IMR-90 (cell line): ENCODE results near the gene KIF6. TPM values are rescaled to one million over a fixed set of nuclear protein-coding genes. Genes with fewer than 3 reads are reported as not detected.

ENCODE experiments used
- ATAC-seq: fragments of 200-7000 bp; cut with Tn5 transposase; 2 replicates; pipeline ENCODE4 v1.9.1; 2020; ENCODE audit warnings: low read depth, mild to moderate bottlenecking, moderate library complexity
- BruUV-seq: library from RNA; stranded (reverse); fragments of 400-500 nt; replicated peaks from 2 replicates; lab custom pipeline; 2021; lab: Mats Ljungman, UMichigan
- CTCF ChIA-PET: fragments of 300-600 bp; formaldehyde crosslinking; extraction: SDS; loops from one replicate; lab custom pipeline; 2021; ENCODE audit warnings: antibody characterized with exemption; lab: Yijun Ruan, JAX
- POLR2A ChIA-PET: fragments of 300-600 bp; sonication (Branson Sonifier 250); formaldehyde crosslinking; loops from one replicate; lab custom pipeline; 2022; ENCODE audit warnings: antibody characterized with exemption; ENCODE audit not compliant: unreplicated experiment; lab: Charles Lee
- DNase-seq: peaks from one replicate; pipeline ENCODE4 v3.0.0; 2013
- H2AFZ ChIP-seq: replicated peaks from 2 replicates; pipeline ENCODE3; 2013; ENCODE audit warnings: low read length, mild to moderate bottlenecking; ENCODE audit not compliant: poor library complexity
- H2AK5ac ChIP-seq: 2 replicates; pipeline ENCODE4 v1.6.1; 2013; ENCODE audit warnings: low read depth, low read length, inconsistent platforms
- H2AK9ac ChIP-seq: replicated peaks from 2 replicates; pipeline ENCODE3; 2013; ENCODE audit warnings: mild to moderate bottlenecking, low read depth, low read length, moderate library complexity; ENCODE audit not compliant: poor library complexity
- H2BK120ac ChIP-seq: 2 replicates; pipeline ENCODE4 v1.6.1; 2013; ENCODE audit warnings: low read depth, low read length, inconsistent platforms
- H2BK15ac ChIP-seq: 3 replicates; pipeline ENCODE4 v1.6.1; 2013; ENCODE audit warnings: low read depth, low read length, inconsistent platforms
- H2BK20ac ChIP-seq: 2 replicates; pipeline ENCODE4 v1.6.1; 2013; ENCODE audit warnings: low read depth, mild to moderate bottlenecking, inconsistent platforms, low read length, moderate library complexity
- H2BK5ac ChIP-seq: 2 replicates; pipeline ENCODE4 v1.6.1; 2013; ENCODE audit warnings: mild to moderate bottlenecking, low read depth, low read length, inconsistent platforms; ENCODE audit not compliant: poor library complexity, severe bottlenecking
- H3K14ac ChIP-seq: replicated peaks from 2 replicates; pipeline ENCODE4 v1.6.1; 2013; ENCODE audit warnings: low read depth, low read length, inconsistent platforms
- H3K18ac ChIP-seq: 2 replicates; pipeline ENCODE4 v1.6.1; 2013; ENCODE audit warnings: low read depth, low read length, control low read depth
- H3K23ac ChIP-seq: 2 replicates; pipeline ENCODE4 v1.6.1; 2013; ENCODE audit warnings: low read depth, low read length, inconsistent platforms
- H3K27ac ChIP-seq: 2 replicates; pipeline ENCODE4 v1.5.1; 2013; ENCODE audit warnings: mild to moderate bottlenecking, control low read depth, low read length; ENCODE audit not compliant: insufficient read depth
- H3K27me3 ChIP-seq: 2 replicates; pipeline ENCODE4 v1.6.1; 2013; ENCODE audit warnings: low read length; ENCODE audit not compliant: control insufficient read depth, insufficient read depth
- H3K36me3 ChIP-seq: 2 replicates; pipeline ENCODE4 v1.6.1; 2013; ENCODE audit warnings: low read length, mixed read lengths; ENCODE audit not compliant: control insufficient read depth, insufficient read depth
- H3K4ac ChIP-seq: 2 replicates; pipeline ENCODE4 v1.6.1; 2013; ENCODE audit warnings: low read depth, low read length, inconsistent platforms
- H3K4me1 ChIP-seq: 2 replicates; pipeline ENCODE4 v1.6.1; 2013; ENCODE audit warnings: low read length, mixed read lengths; ENCODE audit not compliant: control insufficient read depth, insufficient read depth
- H3K4me2 ChIP-seq: 2 replicates; pipeline ENCODE4 v1.6.1; 2013; ENCODE audit warnings: low read depth, mild to moderate bottlenecking, control low read depth, low read length, moderate library complexity
- H3K4me3 ChIP-seq: 2 replicates; pipeline ENCODE4 v1.5.1; 2013; ENCODE audit warnings: low read depth, mild to moderate bottlenecking, control low read depth, low read length, moderate library complexity; ENCODE audit not compliant: insufficient read depth
- H3K56ac ChIP-seq: 2 replicates; pipeline ENCODE4 v1.6.1; 2013; ENCODE audit warnings: low read length, inconsistent platforms; ENCODE audit not compliant: insufficient read depth; ENCODE audit errors: extremely low read depth
- H3K79me1 ChIP-seq, 2 experiments: 2 replicates each; pipeline ENCODE4 v1.6.1; 2013; ENCODE audit warnings: low read length in 2 of 2, inconsistent platforms in 1 of 2, low read depth in 1 of 2
- H3K9ac ChIP-seq: 2 replicates; pipeline ENCODE4 v1.6.1; 2013; ENCODE audit warnings: low read depth, low read length, control low read depth
- H3K9me1 ChIP-seq: 2 replicates; pipeline ENCODE4 v1.6.1; 2013; ENCODE audit warnings: low read length, inconsistent platforms; ENCODE audit not compliant: insufficient read depth
- H3K9me3 ChIP-seq: 2 replicates; pipeline ENCODE4 v1.6.1; 2013; ENCODE audit warnings: low read length; ENCODE audit not compliant: control insufficient read depth, insufficient read depth
- H4K20me1 ChIP-seq: 2 replicates; pipeline ENCODE4 v1.6.1; 2013; ENCODE audit warnings: low read length, inconsistent platforms; ENCODE audit not compliant: insufficient read depth
- H4K5ac ChIP-seq: 2 replicates; pipeline ENCODE4 v1.6.1; 2013; ENCODE audit warnings: mild to moderate bottlenecking, low read depth, low read length, control low read depth
- H4K8ac ChIP-seq, 2 experiments: 2 replicates each; pipeline ENCODE4 v1.6.1; 2013; ENCODE audit warnings: low read depth in 2 of 2, low read length in 2 of 2, control low read depth in 1 of 2, inconsistent platforms in 1 of 2
- H4K91ac ChIP-seq: 2 replicates; pipeline ENCODE4 v1.6.1; 2013; ENCODE audit warnings: low read depth, low read length, inconsistent platforms; ENCODE audit not compliant: insufficient read depth
- CEBPB ChIP-seq: IDR thresholded peaks from 2 replicates; pipeline ENCODE4 v1.6.1; 2012; ENCODE audit warnings: low read depth, low read length, improper control_type of control experiment
- FOS ChIP-seq: fragments of 150-350 bp; IDR thresholded peaks from 2 replicates; pipeline ENCODE4 v1.6.1; 2016; ENCODE audit warnings: low read depth, low read length
- RCOR1 ChIP-seq: IDR thresholded peaks from 2 replicates; pipeline ENCODE4 v1.6.1; 2012; ENCODE audit warnings: mild to moderate bottlenecking, low read length, improper control_type of control experiment; ENCODE audit not compliant: insufficient replicate concordance
- WGBS, 2 experiments: methylation state at CpG; one replicate each; pipeline versions ENCODE4 v1.1.5 to v1.1.7; 2013; ENCODE audit warnings: missing lambda C conversion rate in 2 of 2; ENCODE audit not compliant: insufficient read length in 1 of 2; ENCODE audit errors: extremely low coverage in 2 of 2; 5-methylcytosine and 5-hydroxymethylcytosine counted together
- dilution Hi-C: fragments of 300-500 bp; cut with HindIII; formaldehyde crosslinking; loops from one replicate; pipeline ENCODE4 v1.14.3; 2018; ENCODE audit warnings: low sequenced_read_pairs; ENCODE audit not compliant: unreplicated experiment
- in situ Hi-C: fragments of 300-500 bp; cut with MboI; formaldehyde crosslinking; loops from 3 replicates; pipeline ENCODE4 v1.14.3; 2019; ENCODE audit warnings: low sequenced_read_pairs, inconsistent platforms, mixed read lengths
- intact Hi-C: fragments of 100-400 bp; cut with micrococcal nuclease; formaldehyde crosslinking; loops from 2 replicates; pipeline ENCODE4 v1.10.0; 2022
- polyA plus RNA-seq, 3 experiments: library from polyadenylated mRNA; depleted of rRNA; stranded (reverse); fragments of >200 nt; gene quantifications; 2 replicates each; pipeline ENCODE4 v1.2.3, GENCODE V29; 2012; ENCODE audit warnings: low replicate concordance in 1 of 3
- total RNA-seq: library from RNA; depleted of rRNA; stranded (reverse); fragments of >200 nt; gene quantifications from 2 replicates; pipeline ENCODE4 v1.2.3, GENCODE V29; 2012

The KIF6 gene
- total and polyA plus RNA-seq, 2 of the 4 experiments (the other 2 are of a cell fraction), result under 0.01 to 0.10 TPM

GRCh38 chr6:39490108-39490507 lies 235.1 kb downstream of the KIF6 start:
- no peak overlapping the region for H2BK5ac ChIP-seq
- ChIA-PET POLR2A (no interaction called here), CTCF (no interaction called here)
- H2AK9ac ChIP-seq, result no peak overlapping the region
- H2AFZ ChIP-seq, result no peak overlapping the region
- no peaks in the 10 kb centered on the region for H3K27me3 ChIP-seq
- H3K4me2 ChIP-seq, result no peak overlapping the region
- H2BK15ac ChIP-seq, result no peak overlapping the region
- H2BK120ac ChIP-seq, result no peak overlapping the region
- no peak overlapping the region for H3K56ac ChIP-seq
- no TSS peak for BruUV-seq
- H3K9ac ChIP-seq, result no peak overlapping the region
- dilution Hi-C loops (no loop called here), in situ Hi-C loops (no loop called here), intact Hi-C loops (no loop called here)
- H4K5ac ChIP-seq, result no peak overlapping the region
- no peaks in the 10 kb centered on the region for H3K36me3 ChIP-seq
- H3K27ac ChIP-seq, result no peak overlapping the region
- H2AK5ac ChIP-seq, result no peak overlapping the region
- H4K8ac ChIP-seq, result no peak overlapping the region
- no peak overlapping the region for H2BK20ac ChIP-seq
- H3K79me1 ChIP-seq, result no peaks in the 10 kb centered on the region
- WGBS, 2 experiments, result 0% methylated on average over 1 of the region's 3 CpGs; no CpG with 5 or more reads in 1 of the 2 experiments
- H3K4me1 ChIP-seq, result no peaks in the 10 kb centered on the region
- H4K20me1 ChIP-seq, result no peaks in the 10 kb centered on the region
- DNase-seq, result no peak
- no peak overlapping the region for H3K4ac ChIP-seq
- H3K18ac ChIP-seq, result no peak overlapping the region
- no peak overlapping the region for H3K4me3 ChIP-seq
- no peak overlapping the region for H3K23ac ChIP-seq
- no peak for TF ChIP-seq RCOR1
- TF ChIP-seq FOS, result no peak
- peak; percentile 18; the same call in 1 of the 2 replicates for TF ChIP-seq CEBPB
- H3K14ac ChIP-seq, result no peak overlapping the region
- no peaks in the 10 kb centered on the region for H3K9me1 ChIP-seq
- H3K9me3 ChIP-seq, result no peaks in the 10 kb centered on the region
- no peak overlapping the region for H4K91ac ChIP-seq
- ATAC-seq, result no peak
